ENCODE results near the gene RRAD.

- TF ChIP-seq ZNF792 (tag by site-specific recombination; IDR thresholded peaks at IDR 0.05) = no peak
- no peak for TF ChIP-seq IKZF3 (tag by site-specific recombination; IDR thresholded peaks at IDR 0.05)
- no peak for TF ChIP-seq ZNF514 (tag by site-specific recombination; IDR thresholded peaks at IDR 0.05)
- TF ChIP-seq CTCF (tag by site-specific recombination; IDR thresholded peaks at IDR 0.05) = no peak
- TF ChIP-seq ZNF121 (tag by site-specific recombination; IDR thresholded peaks at IDR 0.05) = no peak
- TF ChIP-seq REST (tag by site-specific recombination; IDR thresholded peaks at IDR 0.05) = no peak
Observed at GRCh38 chr16:66901626-66902025, 23.7 kb downstream of the RRAD start.

Measured in HEK293 (cell line).